GM18519 (cell line): ENCODE measurements around the gene RBM46.
"Not testable (repeated sequence)": the region's sequence is repeated elsewhere in the genome, so short reads cannot be mapped to it uniquely, and the experiment has no call there.

Experiments
- ATAC-seq: cut with Tn5 transposase; IDR thresholded peaks from one replicate; pipeline ENCODE4 v1.9.1; 2021; ENCODE audit warnings: mild to moderate bottlenecking, moderate library complexity; ENCODE audit not compliant: unreplicated experiment, low FRiP score

The RBM46 gene

GRCh38 chr4:154836030-154836429, 55.0 kb downstream of the RBM46 start:
- ATAC-seq: no peak

GRCh38 chr4:154836513-154836912, 55.4 kb downstream of the RBM46 start:
- ATAC-seq: no peak

GRCh38 chr4:154838155-154838554, 57.1 kb downstream of the RBM46 start:
- no peak for ATAC-seq

- no peak for ATAC-seq
Measured at GRCh38 chr4:154838694-154839093, 57.6 kb downstream of the RBM46 start.

- no peak for ATAC-seq
Measured at GRCh38 chr4:154854362-154854761, 73.3 kb downstream of the RBM46 start.

- ATAC-seq: no peak
Measured at GRCh38 chr4:154858166-154858565, 77.1 kb downstream of the RBM46 start.

GRCh38 chr4:154868414-154869194, 87.5 kb downstream of the RBM46 start:
- ATAC-seq: no peak

- ATAC-seq: no peak
Measured at GRCh38 chr4:154869301-154869700, 88.2 kb downstream of the RBM46 start.

GRCh38 chr4:154872198-154872597, 91.1 kb downstream of the RBM46 start:
- ATAC-seq: no peak

- not testable (repeated sequence) for ATAC-seq
Measured at GRCh38 chr4:154874049-154874448, 93.0 kb downstream of the RBM46 start.

GRCh38 chr4:154877110-154877760, 96.2 kb downstream of the RBM46 start:
- ATAC-seq: no peak
